Measurements from ENCODE around the gene MTMR12. TPM values are rescaled to one million over a fixed set of nuclear protein-coding genes. Genes with fewer than 3 reads are reported as not detected.
"Not testable (repeated sequence)": the region's sequence is repeated elsewhere in the genome, so short reads cannot be mapped to it uniquely, and the experiment has no call there.

Gene MTMR12
- total and polyA plus RNA-seq, 2 donors (not counting 1 experiment from before 2014, with no cell fraction given) = 18.5 to 18.6 TPM

GRCh38 chr5:32317041-32317440, 4.3 kb upstream of the MTMR12 start:
- no peak for DNase-seq (ENCODE audit: low read depth in 2 of 2)
- TF ChIP-seq, protein P1, sequence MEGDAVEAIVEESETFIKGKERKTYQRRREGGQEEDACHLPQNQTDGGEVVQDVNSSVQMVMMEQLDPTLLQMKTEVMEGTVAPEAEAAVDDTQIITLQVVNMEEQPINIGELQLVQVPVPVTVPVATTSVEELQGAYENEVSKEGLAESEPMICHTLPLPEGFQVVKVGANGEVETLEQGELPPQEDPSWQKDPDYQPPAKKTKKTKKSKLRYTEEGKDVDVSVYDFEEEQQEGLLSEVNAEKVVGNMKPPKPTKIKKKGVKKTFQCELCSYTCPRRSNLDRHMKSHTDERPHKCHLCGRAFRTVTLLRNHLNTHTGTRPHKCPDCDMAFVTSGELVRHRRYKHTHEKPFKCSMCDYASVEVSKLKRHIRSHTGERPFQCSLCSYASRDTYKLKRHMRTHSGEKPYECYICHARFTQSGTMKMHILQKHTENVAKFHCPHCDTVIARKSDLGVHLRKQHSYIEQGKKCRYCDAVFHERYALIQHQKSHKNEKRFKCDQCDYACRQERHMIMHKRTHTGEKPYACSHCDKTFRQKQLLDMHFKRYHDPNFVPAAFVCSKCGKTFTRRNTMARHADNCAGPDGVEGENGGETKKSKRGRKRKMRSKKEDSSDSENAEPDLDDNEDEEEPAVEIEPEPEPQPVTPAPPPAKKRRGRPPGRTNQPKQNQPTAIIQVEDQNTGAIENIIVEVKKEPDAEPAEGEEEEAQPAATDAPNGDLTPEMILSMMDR (conservative IDR thresholded peaks at IDR 0.05 in 1 of 2, IDR thresholded peaks at IDR 0.05 in 1 of 2; ENCODE audit: low read depth in 1 of 2, low read length in 2 of 2) = no peak
- TF ChIP-seq EZH2 (IDR thresholded peaks at IDR 0.05; ENCODE audit: low read length, missing control alignments) = no peak
- Histone ChIP-seq H2AFZ (ENCODE audit: low read length) (no peak overlapping the region), H3K27me3 (ENCODE audit: control insufficient read depth, insufficient read depth, low read length) (no peaks in the 10 kb centered on the region), H3K4me1 (ENCODE audit: control insufficient read depth, extremely low read depth, insufficient read depth, low read length) (no peaks in the 10 kb centered on the region), H3K79me2 (ENCODE audit: control insufficient read depth, insufficient read depth, low read length) (no peaks in the 10 kb centered on the region), H3K9ac (ENCODE audit: insufficient read depth, low read length) (no peak overlapping the region), H3K27ac (ENCODE audit: insufficient read depth, low read length) (no peak overlapping the region), H4K20me1 (ENCODE audit: control insufficient read depth, extremely low read depth, insufficient read depth, low read length) (no peaks in the 10 kb centered on the region), H3K36me3 (ENCODE audit: control insufficient read depth, insufficient read depth, low read length) (no peaks in the 10 kb centered on the region), H3K9me3 (ENCODE audit: control insufficient read depth, insufficient read depth, low read depth, low read length) (no peaks in the 10 kb centered on the region), H3K4me3 (replicated peaks in 1 of 4; ENCODE audit: control extremely low read depth in 1 of 4, insufficient read depth in 1 of 4, low read depth in 3 of 4, low read length in 4 of 4) (no peak overlapping the region), H3K4me2 (ENCODE audit: extremely low read depth, insufficient read depth, low read length) (no peak overlapping the region)

DNA sequence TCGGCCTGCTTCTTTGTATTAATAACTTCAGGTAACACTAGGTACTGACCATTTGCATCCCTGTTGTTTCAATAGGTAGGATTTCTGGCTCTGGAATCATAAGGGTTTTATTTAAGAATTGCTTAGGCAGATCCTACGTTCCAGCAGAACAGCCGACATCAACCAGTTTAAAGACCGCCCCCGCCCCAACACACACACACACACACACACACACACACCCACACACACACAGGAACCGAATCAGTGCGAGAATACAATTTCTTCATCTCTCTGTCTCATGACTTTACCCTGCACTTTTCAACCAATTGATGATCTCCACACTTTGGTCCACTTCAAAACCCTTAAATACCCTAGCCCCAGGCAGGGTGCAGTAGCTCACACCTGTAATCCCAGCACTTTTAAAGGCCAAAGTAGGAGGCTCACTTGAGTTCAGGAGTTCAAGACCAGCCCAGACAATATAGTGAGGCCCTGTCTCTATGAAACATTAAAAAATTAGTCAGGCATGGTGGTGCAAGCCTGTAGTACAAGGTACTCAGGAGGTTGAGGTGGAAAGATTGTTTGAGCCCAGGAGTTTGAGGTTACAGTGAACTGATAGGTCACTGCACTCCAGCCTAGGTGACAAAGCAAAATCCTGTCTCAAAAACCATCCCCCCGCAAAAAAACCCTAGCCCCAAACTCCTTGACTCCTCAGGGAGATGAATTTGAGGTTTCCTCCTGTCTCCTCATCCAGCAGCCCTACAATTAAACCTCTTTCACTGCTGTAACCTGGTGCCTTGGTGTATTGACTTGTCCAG, 2.7 kb upstream of the MTMR12 start:
- H3K79me2 ChIP-seq (ENCODE audit: control insufficient read depth, insufficient read depth, low read length) = peaks cover 14% of the 10 kb centered on the region
- no peak overlapping the region for H3K27ac ChIP-seq (ENCODE audit: insufficient read depth, low read length)
- no peaks in the 10 kb centered on the region for H3K9me3 ChIP-seq (ENCODE audit: control insufficient read depth, insufficient read depth, low read depth, low read length)
- no peak overlapping the region for H3K9ac ChIP-seq (ENCODE audit: insufficient read depth, low read length)
- H4K20me1 ChIP-seq (ENCODE audit: control insufficient read depth, extremely low read depth, insufficient read depth, low read length) = no peaks in the 10 kb centered on the region
- no peak overlapping the region for H2AFZ ChIP-seq (ENCODE audit: low read length)
- no peak overlapping the region for H3K4me3 ChIP-seq (replicated peaks in 1 of 4; ENCODE audit: control extremely low read depth in 1 of 4, insufficient read depth in 1 of 4, low read depth in 3 of 4, low read length in 4 of 4)
- no peaks in the 10 kb centered on the region for H3K36me3 ChIP-seq (ENCODE audit: control insufficient read depth, insufficient read depth, low read length)
- no peaks in the 10 kb centered on the region for H3K27me3 ChIP-seq (ENCODE audit: control insufficient read depth, insufficient read depth, low read length)
- H3K4me1 ChIP-seq (ENCODE audit: control insufficient read depth, extremely low read depth, insufficient read depth, low read length) = peaks cover 5% of the 10 kb centered on the region
- no peak for TF ChIP-seq EZH2 (IDR thresholded peaks at IDR 0.05; ENCODE audit: low read length, missing control alignments)
- TF ChIP-seq, protein P1 (conservative IDR thresholded peaks at IDR 0.05 in 1 of 2, IDR thresholded peaks at IDR 0.05 in 1 of 2; ENCODE audit: low read depth in 1 of 2, low read length in 2 of 2) = no peak
- no peak overlapping the region for H3K4me2 ChIP-seq (ENCODE audit: extremely low read depth, insufficient read depth, low read length)
- DNase-seq (ENCODE audit: low read depth in 2 of 2) = no peak

- Histone ChIP-seq H2AFZ (ENCODE audit: low read length) (no peak overlapping the region), H3K9me3 (ENCODE audit: control insufficient read depth, insufficient read depth, low read depth, low read length) (no peaks in the 10 kb centered on the region), H3K79me2 (ENCODE audit: control insufficient read depth, insufficient read depth, low read length) (peaks cover 21% of the 10 kb centered on the region), H3K4me1 (ENCODE audit: control insufficient read depth, extremely low read depth, insufficient read depth, low read length) (peaks cover 5% of the 10 kb centered on the region), H3K27ac (ENCODE audit: insufficient read depth, low read length) (no peak overlapping the region), H4K20me1 (ENCODE audit: control insufficient read depth, extremely low read depth, insufficient read depth, low read length) (no peaks in the 10 kb centered on the region), H3K4me3 (replicated peaks in 1 of 4; ENCODE audit: control extremely low read depth in 1 of 4, insufficient read depth in 1 of 4, low read depth in 3 of 4, low read length in 4 of 4) (no peak overlapping the region), H3K4me2 (ENCODE audit: extremely low read depth, insufficient read depth, low read length) (no peak overlapping the region), H3K36me3 (ENCODE audit: control insufficient read depth, insufficient read depth, low read length) (no peaks in the 10 kb centered on the region), H3K9ac (ENCODE audit: insufficient read depth, low read length) (no peak overlapping the region), H3K27me3 (ENCODE audit: control insufficient read depth, insufficient read depth, low read length) (no peaks in the 10 kb centered on the region)
- DNase-seq (ENCODE audit: low read depth in 2 of 2) = no peak
- TF ChIP-seq EZH2 (IDR thresholded peaks at IDR 0.05; ENCODE audit: low read length, missing control alignments) = no peak
- TF ChIP-seq, protein P1 (conservative IDR thresholded peaks at IDR 0.05 in 1 of 2, IDR thresholded peaks at IDR 0.05 in 1 of 2; ENCODE audit: low read depth in 1 of 2, low read length in 2 of 2) = no peak
These were observed 1.9 kb upstream of the MTMR12 start for GRCh38 chr5:32314658-32315057.

- not testable (repeated sequence) for H3K9me3 ChIP-seq (ENCODE audit: control insufficient read depth, insufficient read depth, low read depth, low read length)
These were observed 1.4 kb upstream of the MTMR12 start for GRCh38 chr5:32314152-32314488.

More at GRCh38 chr5:32314152-32314488, 1.4 kb upstream of the MTMR12 start:
- not testable (repeated sequence) for H2AFZ ChIP-seq (ENCODE audit: low read length); H3K27ac ChIP-seq (ENCODE audit: insufficient read depth, low read length); H3K4me2 ChIP-seq (ENCODE audit: extremely low read depth, insufficient read depth, low read length); H3K9ac ChIP-seq (ENCODE audit: insufficient read depth, low read length); DNase-seq (ENCODE audit: low read depth in 2 of 2); H3K4me1 ChIP-seq (ENCODE audit: control insufficient read depth, extremely low read depth, insufficient read depth, low read length); H3K27me3 ChIP-seq (ENCODE audit: control insufficient read depth, insufficient read depth, low read length); H3K4me3 ChIP-seq (replicated peaks in 1 of 4; ENCODE audit: control extremely low read depth in 1 of 4, insufficient read depth in 1 of 4, low read depth in 3 of 4, low read length in 4 of 4); H3K36me3 ChIP-seq (ENCODE audit: control insufficient read depth, insufficient read depth, low read length); H4K20me1 ChIP-seq (ENCODE audit: control insufficient read depth, extremely low read depth, insufficient read depth, low read length)
- H3K79me2 ChIP-seq (ENCODE audit: control insufficient read depth, insufficient read depth, low read length) = peaks cover 24% of the 10 kb centered on the region

All from fibroblast of lung (primary cell).